HEK293T (cell line): Measurements from ENCODE around the gene MCM9.

Experiments
- CTCF ChIA-PET: fragments of 350-600 bp; formaldehyde crosslinking; extraction: SDS; loops from one replicate; lab custom pipeline; 2021; ENCODE audit warnings: antibody characterized with exemption, inconsistent platforms; lab: Yijun Ruan, JAX
- POLR2A ChIA-PET: fragments of 350-600 bp; formaldehyde crosslinking; extraction: SDS; loops from one replicate; lab custom pipeline; 2020; ENCODE audit warnings: antibody characterized with exemption, inconsistent platforms; lab: Yijun Ruan, JAX
- DNase-seq: peaks from one replicate; pipeline ENCODE4 v3.0.0; 2012; ENCODE audit warnings: mixed read lengths; ENCODE audit errors: extremely low spot score
- ARNT ChIP-seq: fragments of 450-650 bp; IDR thresholded peaks from 2 replicates; pipeline ENCODE4 v1.6.1; 2017; ENCODE audit warnings: mild to moderate bottlenecking
- BHLHE40 ChIP-seq: fragments of 450-650 bp; IDR thresholded peaks from 2 replicates; pipeline ENCODE4 v1.6.1; 2016; ENCODE audit warnings: mild to moderate bottlenecking, moderate library complexity, borderline replicate concordance
- CTBP1 ChIP-seq: fragments of 450-650 bp; IDR thresholded peaks from 2 replicates; pipeline ENCODE4 v1.6.1; 2016; ENCODE audit warnings: borderline replicate concordance
- ELF4 ChIP-seq: fragments of 450-650 bp; IDR thresholded peaks from 2 replicates; pipeline ENCODE4 v1.6.1; 2017; ENCODE audit warnings: antibody characterized with exemption
- FOXA1 ChIP-seq: fragments of 450-650 bp; IDR thresholded peaks from 2 replicates; pipeline ENCODE4 v1.6.1; 2016; ENCODE audit warnings: mild to moderate bottlenecking
- FOXK2 ChIP-seq: fragments of 450-650 bp; IDR thresholded peaks from 2 replicates; pipeline ENCODE4 v1.6.1; 2016; ENCODE audit warnings: mild to moderate bottlenecking
- FOXM1 ChIP-seq: fragments of 450-650 bp; IDR thresholded peaks from 2 replicates; pipeline ENCODE4 v1.6.1; 2017; ENCODE audit warnings: mild to moderate bottlenecking, borderline replicate concordance
- HDGF ChIP-seq: fragments of 450-650 bp; IDR thresholded peaks from 2 replicates; pipeline ENCODE4 v1.6.1; 2017; ENCODE audit warnings: antibody characterized with exemption, borderline replicate concordance
- L3MBTL2 ChIP-seq: fragments of 450-650 bp; conservative IDR thresholded peaks from 2 replicates; pipeline ENCODE4 v1.6.1; 2016; ENCODE audit warnings: mild to moderate bottlenecking
- LEF1 ChIP-seq: fragments of 450-650 bp; IDR thresholded peaks from 2 replicates; pipeline ENCODE4 v1.6.1; 2017; ENCODE audit warnings: mild to moderate bottlenecking, borderline replicate concordance
- NFRKB ChIP-seq: fragments of 450-650 bp; IDR thresholded peaks from 2 replicates; pipeline ENCODE4 v1.6.1; 2016; ENCODE audit warnings: mild to moderate bottlenecking, moderate library complexity
- PKNOX1 ChIP-seq: fragments of 450-650 bp; IDR thresholded peaks from 2 replicates; pipeline ENCODE4 v1.6.1; 2016
- SP1 ChIP-seq: fragments of 450-650 bp; IDR thresholded peaks from 2 replicates; pipeline ENCODE4 v1.6.1; 2017
- SUZ12 ChIP-seq: fragments of 450-650 bp; IDR thresholded peaks from 2 replicates; pipeline ENCODE4 v1.6.1; 2016; ENCODE audit warnings: mild to moderate bottlenecking
- TARDBP ChIP-seq: fragments of 450-650 bp; IDR thresholded peaks from 2 replicates; pipeline ENCODE4 v1.6.1; 2016
- ZNF384 ChIP-seq: fragments of 450-650 bp; IDR thresholded peaks from 2 replicates; pipeline ENCODE4 v1.6.1; 2016

Gene MCM9

GRCh38 chr6:118935331-118935668, 341 bp upstream of the MCM9 start:
- POLR2A ChIA-PET = interaction anchor here (0.7 to 1.7 kb wide), 6 partner anchors 28 to 196 kb away, joined by 3 to 7 read pairs (median 4); no protein-coding TSS in a partner anchor
- DNase-seq = no peak
- no peak for TF ChIP-seq ARNT
- TF ChIP-seq FOXM1 = no peak
- no peak for TF ChIP-seq CTBP1
- no peak for TF ChIP-seq SP1
- TF ChIP-seq NFRKB = no peak
- no peak for TF ChIP-seq L3MBTL2
- TF ChIP-seq PKNOX1 = no peak
- CTCF ChIA-PET = no interaction called here

GRCh38 chr6:118933855-118934460, 1.0 kb downstream of the MCM9 start:
- ChIA-PET CTCF (interaction anchor here (0.6 kb wide), 1 partner anchor 348 kb away, joined by 4 read pairs; no protein-coding TSS in a partner anchor), POLR2A (interaction anchor here (1.0 to 1.7 kb wide), 4 partner anchors 27 to 197 kb away, joined by 3 to 7 read pairs (median 4); no protein-coding TSS in a partner anchor)
- TF ChIP-seq ZNF384 = 0 out of 2 replicates have a peak, but pooled peaks have one; percentile 34
- no peak for TF ChIP-seq FOXA1
- no peak for DNase-seq

GRCh38 chr6:118932421-118932820, 2.5 kb downstream of the MCM9 start:
- POLR2A ChIA-PET = no interaction called here
- DNase-seq = no peak
- CTCF ChIA-PET = no interaction called here
- TF ChIP-seq SP1 (no peak), PKNOX1 (peak; percentile 75)

GRCh38 chr6:118931436-118931835, 3.5 kb downstream of the MCM9 start:
- DNase-seq = no peak
- ChIA-PET CTCF (no interaction called here), POLR2A (no interaction called here)
- TF ChIP-seq FOXM1 (no peak), HDGF (no peak), ARNT (no peak), BHLHE40 (no peak), PKNOX1 (no peak), FOXK2 (no peak), FOXA1 (no peak), L3MBTL2 (no peak), SUZ12 (no peak), ELF4 (no peak), TARDBP (no peak), LEF1 (no peak), SP1 (no peak)

GRCh38 chr6:118930680-118931079, 4.3 kb downstream of the MCM9 start:
- no peak for DNase-seq
- ChIA-PET POLR2A (no interaction called here), CTCF (no interaction called here)
- TF ChIP-seq SP1 = no peak
- no peak for TF ChIP-seq ARNT
- TF ChIP-seq FOXA1 = no peak
- TF ChIP-seq HDGF = no peak
- TF ChIP-seq TARDBP = no peak
- no peak for TF ChIP-seq FOXK2
- TF ChIP-seq L3MBTL2 = no peak
- no peak for TF ChIP-seq LEF1
- TF ChIP-seq ZNF384 = no peak
- no peak for TF ChIP-seq PKNOX1
- TF ChIP-seq CTBP1 = no peak
- no peak for TF ChIP-seq SUZ12
- no peak for TF ChIP-seq BHLHE40
- no peak for TF ChIP-seq NFRKB
- TF ChIP-seq ELF4 = no peak
- TF ChIP-seq FOXM1 = no peak

- TF ChIP-seq PKNOX1 (no peak), CTBP1 (no peak), LEF1 (no peak), NFRKB (no peak), ELF4 (no peak), L3MBTL2 (no peak), FOXM1 (no peak), ARNT (no peak), FOXA1 (no peak), ZNF384 (no peak), TARDBP (no peak), SUZ12 (no peak), BHLHE40 (no peak)
- ChIA-PET POLR2A (no interaction called here), CTCF (no interaction called here)
- DNase-seq = no peak
Measured at GRCh38 chr6:118923035-118923434, 11.9 kb downstream of the MCM9 start.
